ENCODE measurements around the gene ANAPC4.
"Not testable (repeated sequence)": the region's sequence is repeated elsewhere in the genome, so short reads cannot be mapped to it uniquely, and the experiment has no call there.

Gene ANAPC4

GRCh38 chr4:25376754-25377571 lies at the start of gene ANAPC4:
TSS of gene ANAPC4 (plus strand) at chr4:25377263. CDS start at chr4:25377428, 165 bp downstream.
- peak; percentile 88 to 95 (median 91) for DNase-seq

GRCh38 chr4:25328463-25328862 lies 48.6 kb upstream of the ANAPC4 start:
- DNase-seq: not testable (repeated sequence)

- no peak for DNase-seq
Measured at GRCh38 chr4:25330335-25330734, 46.7 kb upstream of the ANAPC4 start.

GRCh38 chr4:25330905-25331808 lies 45.9 kb upstream of the ANAPC4 start:
- no peak for DNase-seq

GRCh38 chr4:25343671-25344070 lies 33.4 kb upstream of the ANAPC4 start:
- DNase-seq: no peak

GRCh38 chr4:25345744-25346143 lies 31.3 kb upstream of the ANAPC4 start:
- DNase-seq: peak in 1 of 3 experiments; percentile 28

- no peak for DNase-seq
Measured at GRCh38 chr4:25346913-25347312, 30.1 kb upstream of the ANAPC4 start.

GRCh38 chr4:25347473-25347872 lies 29.6 kb upstream of the ANAPC4 start:
- DNase-seq: peak in 2 of 3 experiments; percentile 21 to 42

- DNase-seq: peak in 2 of 3 experiments; percentile 32 to 51
Measured at GRCh38 chr4:25347971-25348370, 29.1 kb upstream of the ANAPC4 start.

GRCh38 chr4:25350561-25350960 lies 26.5 kb upstream of the ANAPC4 start:
- DNase-seq: no peak

GRCh38 chr4:25351777-25352416 lies 25.2 kb upstream of the ANAPC4 start:
- DNase-seq: no peak

GRCh38 chr4:25356068-25356467 lies 21.0 kb upstream of the ANAPC4 start:
- DNase-seq: peak in 1 of 3 experiments; percentile 7

- DNase-seq: peak in 2 of 3 experiments; percentile 17 to 54
Measured at GRCh38 chr4:25358515-25359275, 18.4 kb upstream of the ANAPC4 start.

GRCh38 chr4:25361253-25361652 lies 15.8 kb upstream of the ANAPC4 start:
- DNase-seq: peak in 1 of 3 experiments; percentile 6

- peak; percentile 11 to 75 (median 70) for DNase-seq
Measured at GRCh38 chr4:25367004-25367621, 9.9 kb upstream of the ANAPC4 start.

- no peak for DNase-seq
Measured at GRCh38 chr4:25367877-25368276, 9.2 kb upstream of the ANAPC4 start.

GRCh38 chr4:25368315-25368714 lies 8.7 kb upstream of the ANAPC4 start:
- DNase-seq: no peak

- DNase-seq: peak in 2 of 3 experiments; percentile 17 to 80
Measured at GRCh38 chr4:25370242-25370641, 6.8 kb upstream of the ANAPC4 start.

GRCh38 chr4:25372549-25372948 lies 4.5 kb upstream of the ANAPC4 start:
- not testable (repeated sequence) for DNase-seq

GRCh38 chr4:25377572-25378436 lies 741 bp downstream of the ANAPC4 start:
- no peak for DNase-seq

- DNase-seq: no peak
Measured at GRCh38 chr4:25378437-25378743, 1.3 kb downstream of the ANAPC4 start.
